Measurements from ENCODE around the gene LRRK1.

Gene LRRK1

GRCh38 chr15:100975043-100975442 is 55.9 kb downstream of the LRRK1 start:
- no peak for TF ChIP-seq POLR2A (IDR thresholded peaks at IDR 0.05; ENCODE audit: low read length)
- TF ChIP-seq GATA1 (IDR thresholded peaks at IDR 0.05; ENCODE audit: low read depth, low read length), result no peak
- no peak for DNase-seq

DNA sequence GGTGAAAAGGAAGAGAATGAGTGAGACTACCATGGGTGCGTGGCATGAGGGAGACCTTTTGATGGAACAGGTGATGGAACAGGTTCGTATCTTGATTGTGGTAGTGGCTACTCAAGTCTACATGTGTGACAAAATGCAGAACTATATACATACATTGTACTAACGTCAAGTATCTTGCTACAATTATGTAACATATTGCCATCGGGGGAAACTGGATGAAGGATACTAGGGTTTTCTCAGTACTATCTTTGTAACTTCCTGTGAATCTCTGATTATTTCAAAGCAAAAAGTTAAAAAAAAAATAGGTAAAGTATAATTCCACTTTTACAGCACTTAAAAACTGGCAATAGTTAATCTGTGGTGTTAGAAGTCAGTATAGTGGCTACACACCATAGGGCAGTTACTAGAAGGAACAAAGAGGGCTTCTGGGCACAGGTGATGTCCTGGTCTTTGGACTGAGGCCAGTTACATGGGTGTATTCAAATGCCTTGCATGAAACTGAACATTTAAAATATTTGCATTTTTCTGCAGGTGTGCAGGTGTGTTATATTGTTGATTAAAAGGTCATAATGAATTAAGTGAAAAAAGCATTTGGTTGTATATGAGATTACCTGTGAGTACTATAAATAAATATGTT is 61.4 kb downstream of the LRRK1 start:
- no peak for DNase-seq
- TF ChIP-seq GATA1 (IDR thresholded peaks at IDR 0.05; ENCODE audit: low read depth, low read length) (no peak), POLR2A (IDR thresholded peaks at IDR 0.05; ENCODE audit: low read length) (no peak)

- DNase-seq, result no peak
- TF ChIP-seq POLR2A (IDR thresholded peaks at IDR 0.05; ENCODE audit: low read length), result no peak
- no peak for TF ChIP-seq GATA1 (IDR thresholded peaks at IDR 0.05; ENCODE audit: low read depth, low read length)
Measured at GRCh38 chr15:100981086-100981485, 61.9 kb downstream of the LRRK1 start.

GRCh38 chr15:100983221-100983620 is 64.1 kb downstream of the LRRK1 start:
- TF ChIP-seq GATA1 (IDR thresholded peaks at IDR 0.05; ENCODE audit: low read depth, low read length) (no peak), POLR2A (IDR thresholded peaks at IDR 0.05; ENCODE audit: low read length) (no peak)

GRCh38 chr15:100985401-100985800 is 66.2 kb downstream of the LRRK1 start:
- no peak for TF ChIP-seq POLR2A (IDR thresholded peaks at IDR 0.05; ENCODE audit: low read length)
- TF ChIP-seq GATA1 (IDR thresholded peaks at IDR 0.05; ENCODE audit: low read depth, low read length), result no peak
- DNase-seq, result no peak

More at GRCh38 chr15:100983221-100983620, 64.1 kb downstream of the LRRK1 start:
- no peak for DNase-seq

DNA sequence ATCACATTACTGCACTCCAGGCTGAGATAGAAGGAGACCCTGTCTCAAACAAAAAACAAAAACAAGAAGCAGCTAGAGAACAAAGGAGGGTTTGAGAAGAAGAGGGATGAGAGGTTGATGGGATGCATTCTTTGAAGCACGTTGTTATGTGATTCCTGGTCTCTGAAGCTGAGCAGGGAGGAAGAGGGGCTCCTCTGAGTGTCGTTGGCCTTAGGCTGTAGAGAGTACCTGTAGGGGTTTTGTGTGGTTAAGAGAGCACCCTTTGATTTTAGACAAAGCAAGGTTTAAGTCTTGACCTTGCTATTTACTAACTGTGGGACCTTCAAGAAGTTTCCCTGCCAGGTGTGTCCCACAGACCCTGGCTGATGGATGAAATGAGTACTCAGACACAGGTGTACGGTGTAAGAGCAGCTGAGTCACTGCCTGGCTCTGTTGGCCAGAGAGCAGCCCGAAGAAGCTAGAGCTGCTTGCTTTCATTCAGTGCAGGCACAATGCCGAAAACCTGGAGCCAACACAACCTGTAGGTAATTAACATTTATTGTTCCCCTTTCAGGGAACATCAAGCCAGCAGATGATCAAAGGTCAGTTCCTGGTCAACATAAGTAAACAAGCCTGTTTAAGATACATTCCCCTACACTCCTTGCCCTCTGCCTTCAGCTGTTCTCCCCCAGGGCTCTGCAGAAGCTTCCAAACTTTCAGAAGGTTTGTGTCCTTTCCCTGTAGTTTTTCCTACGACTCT is 67.2 kb downstream of the LRRK1 start:
- no peak for DNase-seq
- TF ChIP-seq GATA1 (IDR thresholded peaks at IDR 0.05; ENCODE audit: low read depth, low read length) (no peak), POLR2A (IDR thresholded peaks at IDR 0.05; ENCODE audit: low read length) (no peak)

DNA sequence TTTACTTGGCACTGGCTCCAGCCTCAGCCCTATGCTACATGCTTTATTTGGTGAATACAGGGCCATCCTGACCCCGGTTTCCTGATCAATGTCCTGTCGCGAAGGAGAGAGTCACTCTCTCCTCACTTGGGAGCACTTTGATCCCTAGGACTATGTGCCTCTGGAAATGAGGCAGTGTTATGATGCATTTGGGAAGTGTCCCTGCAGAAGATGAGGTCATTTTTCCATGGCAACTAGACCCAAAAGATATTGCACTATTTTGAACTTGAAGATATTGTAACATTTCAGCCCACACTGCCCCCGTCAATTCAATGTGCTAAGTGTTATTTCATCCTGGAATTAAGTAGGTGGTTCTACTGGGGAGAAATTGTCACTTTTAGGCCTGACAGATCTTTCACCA is 68.0 kb downstream of the LRRK1 start:
- TF ChIP-seq GATA1 (IDR thresholded peaks at IDR 0.05; ENCODE audit: low read depth, low read length) (no peak), POLR2A (IDR thresholded peaks at IDR 0.05; ENCODE audit: low read length) (no peak)
- DNase-seq, result no peak

GRCh38 chr15:100988297-100988696 is 69.1 kb downstream of the LRRK1 start:
- TF ChIP-seq POLR2A (IDR thresholded peaks at IDR 0.05; ENCODE audit: low read length), result no peak
- TF ChIP-seq GATA1 (IDR thresholded peaks at IDR 0.05; ENCODE audit: low read depth, low read length), result no peak
- DNase-seq, result no peak

- DNase-seq, result no peak
- no peak for TF ChIP-seq GATA1 (IDR thresholded peaks at IDR 0.05; ENCODE audit: low read depth, low read length)
- TF ChIP-seq POLR2A (IDR thresholded peaks at IDR 0.05; ENCODE audit: low read length), result no peak
Measured at GRCh38 chr15:100988857-100989256, 69.7 kb downstream of the LRRK1 start.

- no peak for DNase-seq
- TF ChIP-seq GATA1 (IDR thresholded peaks at IDR 0.05; ENCODE audit: low read depth, low read length), result no peak
- no peak for TF ChIP-seq POLR2A (IDR thresholded peaks at IDR 0.05; ENCODE audit: low read length)
Measured at GRCh38 chr15:100994597-100995446, 75.7 kb downstream of the LRRK1 start.

GRCh38 chr15:100995471-100996430 is 76.6 kb downstream of the LRRK1 start:
- DNase-seq, result no peak
- TF ChIP-seq POLR2A (IDR thresholded peaks at IDR 0.05; ENCODE audit: low read length) (no peak), GATA1 (IDR thresholded peaks at IDR 0.05; ENCODE audit: low read depth, low read length) (no peak)

- no peak for TF ChIP-seq POLR2A (IDR thresholded peaks at IDR 0.05; ENCODE audit: low read length)
- TF ChIP-seq GATA1 (IDR thresholded peaks at IDR 0.05; ENCODE audit: low read depth, low read length), result no peak
- DNase-seq, result no peak
Measured at GRCh38 chr15:100997442-100997841, 78.3 kb downstream of the LRRK1 start.

GRCh38 chr15:100998630-100999029 is 79.5 kb downstream of the LRRK1 start:
- TF ChIP-seq POLR2A (IDR thresholded peaks at IDR 0.05; ENCODE audit: low read length) (no peak), GATA1 (IDR thresholded peaks at IDR 0.05; ENCODE audit: low read depth, low read length) (no peak)
- DNase-seq, result no peak
